AG04449 (cell line): ENCODE measurements around the gene ANKRD30B.
"Not testable (repeated sequence)": the region's sequence is repeated elsewhere in the genome, so short reads cannot be mapped to it uniquely, and the experiment has no call there.

Experiments used
- CTCF ChIA-PET: fragments of 350-600 bp; formaldehyde crosslinking; extraction: SDS; loops from one replicate; lab custom pipeline; 2021; ENCODE audit warnings: antibody characterized with exemption; lab: Yijun Ruan, JAX
- POLR2A ChIA-PET: fragments of 400-600, 350-600 bp; formaldehyde crosslinking; extraction: SDS; loops from one replicate; lab custom pipeline; 2020; ENCODE audit warnings: antibody characterized with exemption, inconsistent platforms; lab: Yijun Ruan, JAX
- DNase-seq: peaks from one replicate; pipeline ENCODE4 v3.0.0-alpha.2; 2010; ENCODE audit warnings: low read depth, low spot score
- H3K4me3 ChIP-seq: 2 replicates; pipeline ENCODE4 v1.5.1; 2011; ENCODE audit warnings: low read depth, mild to moderate bottlenecking, control low read depth, low read length
- TF ChIP-seq, protein P1 (sequence below): IDR thresholded peaks from one replicate; pipeline ENCODE4 v1.5.1; 2011; ENCODE audit warnings: mild to moderate bottlenecking, moderate library complexity, low read length, control low read depth, inconsistent platforms; ENCODE audit not compliant: insufficient read depth; ENCODE audit errors: missing control alignments

The ANKRD30B gene

GRCh38 chr18:14841607-14842006 lies 93.6 kb downstream of the ANKRD30B start:
- H3K4me3 ChIP-seq, DNase-seq, POLR2A ChIA-PET, CTCF ChIA-PET: not testable (repeated sequence)

DNA sequence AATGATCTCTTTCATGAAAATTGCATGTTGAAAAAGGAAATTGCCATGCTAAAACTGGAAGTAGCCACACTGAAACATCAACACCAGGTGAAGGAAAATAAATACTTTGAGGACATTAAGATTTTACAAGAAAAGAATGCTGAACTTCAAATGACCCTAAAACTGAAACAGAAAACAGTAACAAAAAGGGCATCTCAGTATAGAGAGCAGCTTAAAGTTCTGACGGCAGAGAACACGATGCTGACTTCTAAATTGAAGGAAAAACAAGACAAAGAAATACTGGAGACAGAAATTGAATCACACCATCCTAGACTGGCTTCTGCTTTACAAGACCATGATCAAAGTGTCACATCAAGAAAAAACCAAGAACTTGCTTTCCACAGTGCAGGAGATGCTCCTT lies 103.6 kb downstream of the ANKRD30B start:
- DNase-seq, CTCF ChIA-PET, POLR2A ChIA-PET: not testable (repeated sequence)

GRCh38 chr18:14855634-14856033 lies 107.7 kb downstream of the ANKRD30B start:
- CTCF ChIA-PET, DNase-seq, POLR2A ChIA-PET, H3K4me3 ChIP-seq: not testable (repeated sequence)

More for the DNA sequence above, 103.6 kb downstream of the ANKRD30B start:
- H3K4me3 ChIP-seq, result not testable (repeated sequence)

DNA sequence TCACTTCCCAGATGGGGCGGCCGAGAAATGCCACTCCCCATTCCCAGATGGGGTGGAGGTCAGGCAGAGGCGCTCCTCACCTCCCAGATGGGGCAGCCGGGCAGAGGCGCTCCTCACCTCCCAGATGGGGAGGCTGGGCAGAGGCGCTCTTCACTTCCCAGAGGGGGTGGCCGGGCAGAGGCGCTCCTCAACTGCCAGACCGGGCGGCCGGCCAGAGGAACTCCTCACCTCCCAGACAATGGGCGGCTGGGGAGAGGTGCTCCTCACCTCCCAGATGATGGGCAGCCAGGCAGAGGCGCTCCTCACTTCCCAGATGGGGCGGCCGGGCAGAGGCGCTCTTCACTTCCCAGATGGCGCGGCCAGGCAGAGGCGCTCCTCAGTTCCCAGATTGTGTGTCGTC lies 108.3 kb downstream of the ANKRD30B start:
- DNase-seq, CTCF ChIA-PET, POLR2A ChIA-PET, H3K4me3 ChIP-seq: not testable (repeated sequence)

DNA sequence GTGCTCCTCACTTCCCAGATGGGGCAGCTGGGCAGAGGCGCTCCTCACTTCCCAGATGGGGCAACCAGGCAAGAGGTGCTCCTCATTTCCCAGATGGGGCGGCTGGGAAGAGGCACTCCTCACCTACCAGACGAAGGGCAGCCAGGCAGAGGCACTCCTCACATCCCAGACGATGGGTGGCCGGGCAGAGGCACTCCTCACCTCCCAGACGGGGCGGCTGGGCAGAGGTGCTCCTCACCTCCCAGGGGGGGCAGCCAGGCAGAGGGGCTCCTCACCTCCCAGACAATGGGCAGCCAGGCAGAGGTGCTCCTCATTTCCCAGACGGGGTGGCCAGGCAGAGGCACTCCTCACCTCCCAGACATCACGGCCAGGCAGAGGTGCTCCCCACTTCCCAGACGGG lies 110.5 kb downstream of the ANKRD30B start:
- POLR2A ChIA-PET, H3K4me3 ChIP-seq, CTCF ChIA-PET, DNase-seq: not testable (repeated sequence)

- CTCF ChIA-PET, DNase-seq, H3K4me3 ChIP-seq, POLR2A ChIA-PET: not testable (repeated sequence)
Measured at GRCh38 chr18:14859995-14860394, 112.0 kb downstream of the ANKRD30B start.

DNA sequence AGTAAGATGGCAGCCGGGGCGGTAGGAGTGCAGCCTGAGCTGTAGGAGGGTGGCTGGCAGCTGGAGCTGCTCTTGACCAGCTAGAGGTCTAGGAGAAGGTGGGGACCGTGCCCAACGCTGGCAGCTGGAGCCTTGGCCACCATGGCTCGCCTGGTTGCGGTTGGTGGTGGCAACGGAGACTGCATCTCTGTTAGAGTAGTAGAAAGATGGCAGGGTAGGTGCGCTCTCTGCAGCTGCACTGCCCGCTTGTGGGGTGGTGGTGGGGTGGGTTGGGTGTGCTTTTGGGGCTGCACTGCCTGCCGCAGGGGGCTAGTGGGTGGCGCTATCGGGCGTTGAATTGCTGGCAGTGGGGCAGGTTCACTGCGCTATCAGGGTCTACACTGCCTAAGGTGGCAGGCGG lies 118.5 kb downstream of the ANKRD30B start:
- POLR2A ChIA-PET, CTCF ChIA-PET, DNase-seq, H3K4me3 ChIP-seq: not testable (repeated sequence)

DNA sequence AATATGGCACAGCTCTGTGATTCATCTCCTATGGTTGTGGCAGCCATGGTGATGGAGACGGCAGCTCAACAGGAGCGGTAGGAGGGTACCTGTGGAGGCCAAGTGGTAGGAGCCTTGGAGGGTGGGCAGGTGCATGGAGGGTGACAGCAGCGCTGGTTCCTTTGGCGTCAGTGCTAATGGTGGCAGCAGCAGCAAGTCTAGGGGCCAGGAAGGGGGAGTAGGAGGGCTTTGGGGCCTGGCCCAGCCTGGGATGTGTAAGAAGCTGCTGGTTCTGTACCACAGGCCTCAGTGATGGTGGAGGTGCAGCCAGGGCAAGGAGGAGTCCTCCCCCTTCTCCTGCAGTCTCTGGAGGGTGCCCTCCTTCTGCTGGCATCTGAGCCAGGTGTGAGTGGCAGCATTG lies 120.0 kb downstream of the ANKRD30B start:
- DNase-seq, H3K4me3 ChIP-seq, CTCF ChIA-PET, POLR2A ChIA-PET: not testable (repeated sequence)

GRCh38 chr18:14868825-14869224 lies 120.9 kb downstream of the ANKRD30B start:
- DNase-seq, CTCF ChIA-PET, H3K4me3 ChIP-seq, POLR2A ChIA-PET: not testable (repeated sequence)

GRCh38 chr18:14878826-14879225 lies 130.9 kb downstream of the ANKRD30B start:
- CTCF ChIA-PET, H3K4me3 ChIP-seq, POLR2A ChIA-PET, DNase-seq: not testable (repeated sequence)

DNA sequence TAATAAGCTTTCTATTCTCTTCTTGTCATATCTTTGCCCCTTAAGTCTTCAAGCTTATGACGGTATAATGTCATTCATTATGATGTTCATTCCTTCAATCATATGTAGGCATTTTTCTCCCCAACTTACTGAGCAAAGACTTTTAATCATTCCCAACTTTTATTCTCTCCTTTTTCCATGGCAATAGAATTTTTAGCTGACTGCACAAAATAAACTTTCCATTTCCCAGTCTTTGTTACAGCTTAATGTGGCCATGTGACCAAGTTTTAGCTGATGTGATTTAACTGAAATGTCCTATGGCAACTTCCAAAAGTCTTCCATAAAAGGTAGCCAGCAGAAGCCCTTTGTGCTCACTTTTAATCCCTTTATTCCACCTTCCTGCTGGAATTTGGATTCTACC lies 152.5 kb downstream of the ANKRD30B start:
- ChIA-PET CTCF (no interaction called here), POLR2A (no interaction called here)
- H3K4me3 ChIP-seq, result no peak overlapping the region
- TF ChIP-seq, protein P1, sequence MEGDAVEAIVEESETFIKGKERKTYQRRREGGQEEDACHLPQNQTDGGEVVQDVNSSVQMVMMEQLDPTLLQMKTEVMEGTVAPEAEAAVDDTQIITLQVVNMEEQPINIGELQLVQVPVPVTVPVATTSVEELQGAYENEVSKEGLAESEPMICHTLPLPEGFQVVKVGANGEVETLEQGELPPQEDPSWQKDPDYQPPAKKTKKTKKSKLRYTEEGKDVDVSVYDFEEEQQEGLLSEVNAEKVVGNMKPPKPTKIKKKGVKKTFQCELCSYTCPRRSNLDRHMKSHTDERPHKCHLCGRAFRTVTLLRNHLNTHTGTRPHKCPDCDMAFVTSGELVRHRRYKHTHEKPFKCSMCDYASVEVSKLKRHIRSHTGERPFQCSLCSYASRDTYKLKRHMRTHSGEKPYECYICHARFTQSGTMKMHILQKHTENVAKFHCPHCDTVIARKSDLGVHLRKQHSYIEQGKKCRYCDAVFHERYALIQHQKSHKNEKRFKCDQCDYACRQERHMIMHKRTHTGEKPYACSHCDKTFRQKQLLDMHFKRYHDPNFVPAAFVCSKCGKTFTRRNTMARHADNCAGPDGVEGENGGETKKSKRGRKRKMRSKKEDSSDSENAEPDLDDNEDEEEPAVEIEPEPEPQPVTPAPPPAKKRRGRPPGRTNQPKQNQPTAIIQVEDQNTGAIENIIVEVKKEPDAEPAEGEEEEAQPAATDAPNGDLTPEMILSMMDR, result no peak
- no peak for DNase-seq
